ENCODE measurements around the gene RECK.

The RECK gene

DNA sequence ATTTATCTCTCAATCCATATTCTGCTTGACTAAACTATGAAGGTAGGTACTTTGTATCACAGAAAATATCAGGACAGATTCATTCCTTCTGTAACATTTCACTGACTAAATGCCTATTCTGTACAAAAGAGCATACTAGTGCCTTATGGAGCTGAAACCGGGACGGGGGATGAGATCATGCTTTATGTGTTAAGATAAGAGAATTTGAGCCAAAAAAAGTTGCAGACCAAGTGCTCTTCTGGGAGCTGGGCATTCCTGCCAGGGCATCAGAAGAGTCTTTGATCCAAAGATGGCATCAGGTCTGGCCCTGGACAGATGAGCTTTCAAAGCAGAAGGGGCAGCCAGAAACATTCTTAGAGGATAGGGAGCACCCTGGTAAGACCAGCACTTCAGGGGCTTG, 72.4 kb downstream of the RECK start:
- no peak for DNase-seq (ENCODE audit: low read depth)
- H3K4me3 ChIP-seq (ENCODE audit: low read depth, low read length), result no peak overlapping the region
- TF ChIP-seq, protein P1, sequence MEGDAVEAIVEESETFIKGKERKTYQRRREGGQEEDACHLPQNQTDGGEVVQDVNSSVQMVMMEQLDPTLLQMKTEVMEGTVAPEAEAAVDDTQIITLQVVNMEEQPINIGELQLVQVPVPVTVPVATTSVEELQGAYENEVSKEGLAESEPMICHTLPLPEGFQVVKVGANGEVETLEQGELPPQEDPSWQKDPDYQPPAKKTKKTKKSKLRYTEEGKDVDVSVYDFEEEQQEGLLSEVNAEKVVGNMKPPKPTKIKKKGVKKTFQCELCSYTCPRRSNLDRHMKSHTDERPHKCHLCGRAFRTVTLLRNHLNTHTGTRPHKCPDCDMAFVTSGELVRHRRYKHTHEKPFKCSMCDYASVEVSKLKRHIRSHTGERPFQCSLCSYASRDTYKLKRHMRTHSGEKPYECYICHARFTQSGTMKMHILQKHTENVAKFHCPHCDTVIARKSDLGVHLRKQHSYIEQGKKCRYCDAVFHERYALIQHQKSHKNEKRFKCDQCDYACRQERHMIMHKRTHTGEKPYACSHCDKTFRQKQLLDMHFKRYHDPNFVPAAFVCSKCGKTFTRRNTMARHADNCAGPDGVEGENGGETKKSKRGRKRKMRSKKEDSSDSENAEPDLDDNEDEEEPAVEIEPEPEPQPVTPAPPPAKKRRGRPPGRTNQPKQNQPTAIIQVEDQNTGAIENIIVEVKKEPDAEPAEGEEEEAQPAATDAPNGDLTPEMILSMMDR (IDR thresholded peaks at IDR 0.05; ENCODE audit: control insufficient read depth, extremely low read depth, insufficient read depth), result no peak

DNA sequence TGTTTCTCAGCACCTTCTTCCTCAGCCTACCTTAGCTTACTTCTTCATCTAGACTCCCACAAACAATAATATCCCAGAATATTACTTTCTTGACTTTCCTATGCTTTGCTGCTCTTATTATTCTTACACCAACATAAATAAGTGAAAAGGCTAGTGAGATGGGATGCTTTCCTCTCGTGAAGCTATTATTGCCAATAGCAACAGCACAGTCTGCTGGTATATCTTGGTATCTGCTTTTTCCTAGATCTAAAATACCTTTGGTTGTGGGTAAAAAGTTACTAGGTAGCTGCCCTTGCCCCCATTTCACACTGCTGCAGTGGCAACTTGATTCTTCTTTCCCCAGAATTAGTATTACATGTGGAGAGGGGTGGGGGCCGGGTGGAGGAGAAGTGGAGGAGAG, 73.7 kb downstream of the RECK start:
- no peak for DNase-seq (ENCODE audit: low read depth)
- TF ChIP-seq, protein P1 (IDR thresholded peaks at IDR 0.05; ENCODE audit: control insufficient read depth, extremely low read depth, insufficient read depth), result peak; percentile 36
- no peak overlapping the region for H3K4me3 ChIP-seq (ENCODE audit: low read depth, low read length)

DNA sequence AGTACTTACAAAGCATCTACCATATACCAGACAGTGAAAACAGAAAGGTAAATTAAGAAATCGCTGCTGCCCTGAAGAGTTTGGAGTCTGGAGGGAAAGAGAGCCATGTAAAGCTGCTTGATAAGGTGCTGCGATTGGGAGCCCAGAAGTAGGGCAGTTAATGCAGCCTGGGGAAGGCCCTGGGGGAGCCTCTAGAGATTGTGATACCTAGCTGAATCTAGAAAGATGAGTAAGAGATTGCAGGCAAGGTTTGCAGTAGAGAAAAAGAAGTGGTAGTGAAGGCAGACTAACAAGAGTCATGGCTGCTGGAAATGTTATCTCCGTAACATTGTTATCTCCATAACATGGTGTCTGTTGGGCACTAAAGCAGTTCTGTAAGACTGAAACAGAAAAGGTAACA, 75.8 kb downstream of the RECK start:
- TF ChIP-seq, protein P1 (IDR thresholded peaks at IDR 0.05; ENCODE audit: control insufficient read depth, extremely low read depth, insufficient read depth), result no peak
- H3K4me3 ChIP-seq (ENCODE audit: low read depth, low read length), result no peak overlapping the region
- no peak for DNase-seq (ENCODE audit: low read depth)

DNA sequence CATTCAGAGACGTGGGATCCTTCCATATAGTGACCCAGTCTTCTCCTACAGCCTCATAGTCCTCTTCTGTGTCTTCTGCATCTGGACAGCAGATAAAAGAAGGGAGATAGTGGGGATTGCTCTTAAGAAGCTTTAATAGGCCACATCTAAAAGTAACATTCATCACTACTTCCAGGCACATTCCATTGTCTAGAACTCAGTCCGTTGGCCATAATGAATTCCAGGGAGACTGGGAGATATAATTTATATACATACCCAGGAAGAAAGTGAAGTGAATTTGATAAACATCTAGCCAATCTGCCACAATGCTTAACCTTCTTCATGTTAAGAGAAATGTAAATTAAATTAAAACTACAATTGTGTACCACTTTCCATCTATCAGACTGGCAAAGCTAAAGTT, 77.3 kb downstream of the RECK start:
- TF ChIP-seq, protein P1 (IDR thresholded peaks at IDR 0.05; ENCODE audit: control insufficient read depth, extremely low read depth, insufficient read depth), result no peak
- no peak overlapping the region for H3K4me3 ChIP-seq (ENCODE audit: low read depth, low read length)
- no peak for DNase-seq (ENCODE audit: low read depth)

DNA sequence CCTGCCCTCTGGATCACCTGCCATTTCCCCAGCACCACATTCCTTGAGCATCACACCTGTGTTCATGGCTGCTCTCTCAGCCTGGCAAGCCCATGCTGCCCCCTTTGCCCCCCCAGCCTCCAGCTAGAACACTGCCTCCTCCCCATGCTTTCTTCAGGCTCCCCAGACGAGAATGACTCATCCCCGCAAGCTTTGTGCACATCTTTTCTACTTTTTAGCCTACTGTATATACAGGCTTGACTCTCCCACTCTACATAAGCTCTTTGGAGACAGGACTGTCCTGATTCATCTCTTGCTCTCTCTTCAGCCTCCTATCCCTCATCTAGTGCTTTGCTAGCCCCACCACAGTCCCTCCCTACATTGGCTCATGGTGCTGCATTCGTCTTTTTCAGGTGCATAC, 79.9 kb downstream of the RECK start:
- TF ChIP-seq, protein P1 (IDR thresholded peaks at IDR 0.05; ENCODE audit: control insufficient read depth, extremely low read depth, insufficient read depth), result no peak
- no peak for DNase-seq (ENCODE audit: low read depth)
- no peak overlapping the region for H3K4me3 ChIP-seq (ENCODE audit: low read depth, low read length)

DNA sequence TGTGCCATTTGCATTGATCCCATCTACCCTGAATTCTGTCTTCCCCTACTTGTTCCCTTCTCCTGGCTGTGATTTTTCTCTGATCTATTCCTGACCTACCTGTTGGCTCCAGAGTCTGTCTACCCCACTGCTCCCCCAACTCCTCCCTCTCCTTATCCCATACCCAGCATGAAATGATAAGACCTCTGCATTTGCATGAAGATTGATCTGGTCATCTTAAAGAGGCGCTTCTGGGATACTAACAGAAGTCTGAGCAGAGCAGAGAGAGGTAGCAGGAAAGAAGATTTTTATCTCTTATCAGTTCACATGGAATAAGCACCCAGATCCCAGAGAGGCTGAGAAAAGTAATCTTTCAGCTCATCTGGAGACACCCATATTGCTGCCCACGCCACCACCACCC, 81.5 kb downstream of the RECK start:
- H3K4me3 ChIP-seq (ENCODE audit: low read depth, low read length), result no peak overlapping the region
- DNase-seq (ENCODE audit: low read depth), result no peak
- TF ChIP-seq, protein P1 (IDR thresholded peaks at IDR 0.05; ENCODE audit: control insufficient read depth, extremely low read depth, insufficient read depth), result no peak

DNA sequence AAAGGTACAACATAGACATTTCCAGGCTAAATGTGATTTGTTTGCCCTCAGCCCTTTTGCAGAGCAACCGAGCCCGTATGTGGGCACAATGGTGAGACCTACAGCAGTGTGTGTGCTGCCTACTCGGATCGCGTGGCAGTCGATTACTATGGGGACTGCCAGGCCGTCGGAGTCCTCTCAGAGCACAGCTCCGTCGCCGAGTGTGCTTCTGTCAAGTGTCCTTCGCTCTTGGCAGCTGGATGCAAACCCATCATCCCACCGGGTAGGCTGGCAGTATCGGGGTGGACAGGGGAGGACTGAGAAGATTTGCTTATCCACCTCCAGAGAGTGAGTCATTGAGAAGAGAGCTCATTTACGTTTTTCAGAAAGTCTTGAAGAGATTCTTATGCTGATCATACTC, 82.0 kb downstream of the RECK start:
- no peak overlapping the region for H3K4me3 ChIP-seq (ENCODE audit: low read depth, low read length)
- no peak for DNase-seq (ENCODE audit: low read depth)
- TF ChIP-seq, protein P1 (IDR thresholded peaks at IDR 0.05; ENCODE audit: control insufficient read depth, extremely low read depth, insufficient read depth), result no peak

Measured in LNCaP clone FGC (cell line).